Mesendoderm (in vitro differentiated cells): ENCODE measurements around the gene PCP2. TPM values are rescaled to one million over a fixed set of nuclear protein-coding genes. Genes with fewer than 3 reads are reported as not detected.

ENCODE experiments used
- DNase-seq: peaks from one replicate; pipeline ENCODE4 v3.0.0; 2013
- H2AK5ac ChIP-seq: 2 replicates; pipeline ENCODE4 v1.6.1; 2013; ENCODE audit warnings: low read length, inconsistent platforms
- H2BK120ac ChIP-seq: 2 replicates; pipeline ENCODE4 v1.6.1; 2013; ENCODE audit warnings: low read depth, mild to moderate bottlenecking, low read length, moderate library complexity, mixed read lengths
- H2BK15ac ChIP-seq: replicated peaks from 2 replicates; pipeline ENCODE4 v1.6.1; 2013; ENCODE audit warnings: low read depth, mild to moderate bottlenecking, moderate library complexity
- H2BK5ac ChIP-seq: 2 replicates; pipeline ENCODE4 v1.6.1; 2013; ENCODE audit warnings: low read length, inconsistent platforms
- H3K18ac ChIP-seq: 2 replicates; pipeline ENCODE4 v1.6.1; 2013; ENCODE audit warnings: mild to moderate bottlenecking, low read length, mixed read lengths
- H3K23ac ChIP-seq: one replicate; pipeline ENCODE4 v1.6.1; 2013; ENCODE audit warnings: low read length
- H3K27ac ChIP-seq: 2 replicates; pipeline ENCODE4 v1.5.1; 2013; ENCODE audit warnings: low read depth, mild to moderate bottlenecking, inconsistent platforms, low read length, moderate library complexity
- H3K27me3 ChIP-seq: 2 replicates; pipeline ENCODE4 v1.6.1; 2013; ENCODE audit warnings: low read length, control low read depth, mild to moderate bottlenecking, inconsistent platforms; ENCODE audit not compliant: insufficient read depth, poor library complexity
- H3K36me3 ChIP-seq: 2 replicates; pipeline ENCODE4 v1.6.1; 2013; ENCODE audit warnings: low read length, inconsistent platforms; ENCODE audit not compliant: control insufficient read depth, insufficient read depth
- H3K4ac ChIP-seq: one replicate; pipeline ENCODE4 v1.6.1; 2013; ENCODE audit warnings: low read depth, mild to moderate bottlenecking, low read length, moderate library complexity
- H3K4me1 ChIP-seq: 2 replicates; pipeline ENCODE4 v1.6.1; 2013; ENCODE audit warnings: low read depth, low read length, inconsistent platforms; ENCODE audit not compliant: control insufficient read depth
- H3K4me2 ChIP-seq: 2 replicates; pipeline ENCODE4 v1.6.1; 2013; ENCODE audit warnings: low read length
- H3K4me3 ChIP-seq: 2 replicates; pipeline ENCODE4 v1.5.1; 2013; ENCODE audit warnings: mild to moderate bottlenecking, low read length
- H3K56ac ChIP-seq: one replicate; pipeline ENCODE4 v1.6.1; 2013; ENCODE audit warnings: low read length
- H3K79me1 ChIP-seq: 2 replicates; pipeline ENCODE4 v1.6.1; 2013; ENCODE audit warnings: low read length, inconsistent platforms
- H3K79me2 ChIP-seq: 2 replicates; pipeline ENCODE4 v1.6.1; 2013; ENCODE audit warnings: mild to moderate bottlenecking, low read length; ENCODE audit not compliant: control insufficient read depth, insufficient read depth
- H3K9ac ChIP-seq: 2 replicates; pipeline ENCODE4 v1.6.1; 2013; ENCODE audit warnings: low read length, inconsistent platforms
- H4K5ac ChIP-seq: one replicate; pipeline ENCODE4 v1.6.1; 2013; ENCODE audit warnings: low read length
- H4K8ac ChIP-seq: one replicate; pipeline ENCODE4 v1.6.1; 2013; ENCODE audit warnings: low read depth, mild to moderate bottlenecking, control low read depth, low read length, moderate library complexity
- whole genome bisulfite sequencing: extraction: QIAGEN DNeasy Blood & Tissue Kit; methylation state at CpG from one replicate; pipeline ENCODE4 v1.1.7; 2013; ENCODE audit warnings: low lambda C conversion rate, missing lambda C conversion rate; ENCODE audit not compliant: insufficient coverage; ENCODE audit errors: extremely low coverage; 5-methylcytosine and 5-hydroxymethylcytosine counted together
- polyA plus RNA-seq, 2 experiments: library from polyadenylated mRNA; stranded (reverse); fragments of 200-250 nt; gene quantifications; one replicate each; pipeline ENCODE4 v1.2.3, GENCODE V29; 2013

PCP2 gene
- polyA plus RNA-seq (2013, experiment 1 of 2), result not detected
- not detected for polyA plus RNA-seq (2013, experiment 2 of 2)

DNA sequence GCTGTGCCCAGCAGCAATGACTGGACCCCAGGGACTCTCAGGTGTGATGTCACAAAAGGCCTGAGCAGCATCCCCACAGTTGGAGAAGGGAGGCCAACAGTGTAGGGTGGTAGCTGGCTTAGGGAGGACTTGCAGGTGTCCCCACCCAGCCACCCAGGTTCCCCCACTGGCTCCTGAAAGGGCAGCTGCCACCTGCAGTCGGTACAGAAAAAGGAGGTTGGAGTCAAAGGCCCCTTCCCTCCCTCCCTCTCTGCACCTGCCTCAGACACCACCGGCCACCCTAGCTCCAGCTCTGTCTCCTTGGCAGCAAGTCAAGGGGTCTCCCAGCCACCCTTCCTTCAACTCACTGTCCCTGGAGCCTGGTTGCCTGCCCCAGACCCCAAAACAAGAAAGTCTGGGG, at the start of gene PCP2:
Gene PCP2 (minus strand): TSS at position 22 of the 400 bp plus-strand sequence. CDS start 262 bp downstream, outside the sequence.
- peaks cover 13% of the 10 kb centered on the region for H3K79me1 ChIP-seq

GRCh38 chr19:7682175-7682855, 48.8 kb upstream of the PCP2 start:
- Histone ChIP-seq H3K9ac (peak overlapping the region; percentile 70), H3K4me3 (no peak overlapping the region), H2BK5ac (no peak overlapping the region), H4K8ac (no peak overlapping the region), H3K23ac (no peak overlapping the region), H3K4ac (no peak overlapping the region), H2BK120ac (no peak overlapping the region), H3K18ac (no peak overlapping the region), H3K4me1 (peaks cover 3% of the 10 kb centered on the region), H3K4me2 (no peak overlapping the region), H3K79me1 (peaks cover 3% of the 10 kb centered on the region), H2AK5ac (no peak overlapping the region), H3K27me3 (no peaks in the 10 kb centered on the region), H4K5ac (no peak overlapping the region), H3K36me3 (no peaks in the 10 kb centered on the region), H3K79me2 (peaks cover 4% of the 10 kb centered on the region), H2BK15ac (no peak overlapping the region), H3K27ac (no peak overlapping the region), H3K56ac (peak overlapping the region; percentile 85)
- DNase-seq, result no peak
- WGBS, result no CpG with 5 or more reads among the region's 74 CpGs

More for the DNA sequence above, at the start of gene PCP2:
- H3K4me2 ChIP-seq, result no peak within 1 kb of the TSS
- H3K9ac ChIP-seq, result no peak within 1 kb of the TSS
- no peak within 1 kb of the TSS for H3K23ac ChIP-seq
- H3K4me3 ChIP-seq, result no peak within 1 kb of the TSS
- H2BK15ac ChIP-seq, result no peak within 1 kb of the TSS
- H4K5ac ChIP-seq, result no peak within 1 kb of the TSS
- DNase-seq, result no peak
- no peak within 1 kb of the TSS for H4K8ac ChIP-seq
- H3K18ac ChIP-seq, result no peak within 1 kb of the TSS
- no peak within 1 kb of the TSS for H2AK5ac ChIP-seq
- no peak within 1 kb of the TSS for H3K56ac ChIP-seq
- H2BK5ac ChIP-seq, result no peak within 1 kb of the TSS
- WGBS, result no CpG with 5 or more reads among the region's 2 CpGs
- no peak within 1 kb of the TSS for H3K27ac ChIP-seq
- H3K36me3 ChIP-seq, result no peaks in the 10 kb centered on the region
- no peaks in the 10 kb centered on the region for H3K27me3 ChIP-seq
- H3K4me1 ChIP-seq, result peaks cover 1% of the 10 kb centered on the region
- H3K79me2 ChIP-seq, result peaks cover 16% of the 10 kb centered on the region
- H2BK120ac ChIP-seq, result no peak within 1 kb of the TSS
- H3K4ac ChIP-seq, result no peak within 1 kb of the TSS

DNA sequence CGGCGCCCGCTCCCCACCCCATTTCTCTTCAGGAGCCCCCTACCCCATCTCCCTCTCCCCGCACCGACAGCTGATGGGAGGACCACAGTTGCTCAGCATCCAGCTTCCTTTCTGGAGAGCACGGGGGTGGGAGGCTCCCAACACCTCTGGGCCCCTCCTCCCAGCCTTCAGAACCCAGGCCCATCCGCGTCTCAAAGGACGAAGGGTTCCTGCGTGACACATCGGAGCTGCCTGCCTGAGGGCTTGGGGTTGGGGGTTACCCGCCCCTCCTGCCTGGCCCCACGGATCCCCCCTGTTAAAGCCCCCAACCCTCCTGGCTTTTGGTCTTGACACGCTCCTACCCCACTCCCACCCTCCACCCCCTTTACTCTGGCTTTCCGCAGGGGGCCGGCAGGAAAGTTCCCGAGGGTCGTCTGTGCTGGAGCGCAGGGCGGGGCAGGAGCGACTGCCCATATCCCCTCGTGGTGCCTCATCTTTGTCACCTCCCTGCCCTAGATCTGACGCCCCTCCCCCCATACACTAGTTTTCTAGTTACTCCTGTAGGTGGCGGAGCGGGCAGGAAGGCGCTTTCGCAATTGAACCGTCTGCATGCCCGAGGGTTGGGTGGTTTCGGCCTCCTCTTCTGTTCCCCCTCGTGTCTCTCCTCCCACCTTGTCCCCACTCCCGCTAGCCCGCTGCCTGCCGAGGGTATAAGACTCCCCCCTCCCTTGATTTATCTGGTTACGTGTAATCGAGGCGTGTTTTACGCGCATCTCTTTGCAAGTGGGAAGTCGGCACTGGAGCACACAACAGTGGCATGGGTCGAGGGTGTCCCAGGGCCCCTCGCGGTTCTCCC, 48.0 kb upstream of the PCP2 start:
- Histone ChIP-seq H3K18ac (no peak overlapping the region), H2BK15ac (no peak overlapping the region), H3K56ac (peak overlapping the region; percentile 89), H4K5ac (no peak overlapping the region), H3K36me3 (no peaks in the 10 kb centered on the region), H2BK5ac (no peak overlapping the region), H3K27me3 (no peaks in the 10 kb centered on the region), H3K9ac (peak overlapping the region; percentile 93), H3K23ac (no peak overlapping the region), H3K79me1 (peaks cover 3% of the 10 kb centered on the region), H3K27ac (no peak overlapping the region), H2BK120ac (no peak overlapping the region), H2AK5ac (peak overlapping the region; percentile 95), H3K4me2 (peak overlapping the region; percentile 89), H3K79me2 (peaks cover 4% of the 10 kb centered on the region), H3K4me1 (peaks cover 3% of the 10 kb centered on the region), H4K8ac (no peak overlapping the region), H3K4ac (peak overlapping the region; percentile 8), H3K4me3 (peak overlapping the region; percentile 85)
- WGBS, result no CpG with 5 or more reads among the region's 43 CpGs
- peak; percentile 95 for DNase-seq

GRCh38 chr19:7680606-7681339, 47.3 kb upstream of the PCP2 start, which contains the start of gene TRAPPC5:
Gene TRAPPC5, plus strand, starts transcription at chr19:7680833. Its CDS starts 1,421 bp downstream, at chr19:7682254.
- Histone ChIP-seq H4K8ac (no peak within 1 kb of the TSS), H4K5ac (no peak within 1 kb of the TSS), H3K4me2 (peak within 1 kb of the TSS; percentile 89), H3K4me1 (peaks cover 3% of the 10 kb centered on the region), H3K36me3 (no peaks in the 10 kb centered on the region), H3K79me2 (peaks cover 4% of the 10 kb centered on the region), H3K4ac (peak within 1 kb of the TSS; percentile 8), H3K4me3 (peak within 1 kb of the TSS; percentile 85), H2BK15ac (no peak within 1 kb of the TSS), H3K9ac (peak within 1 kb of the TSS; percentile 93), H3K23ac (no peak within 1 kb of the TSS), H3K56ac (peak within 1 kb of the TSS; percentile 89), H3K27ac (no peak within 1 kb of the TSS), H3K18ac (peak within 1 kb of the TSS; percentile 91), H2BK5ac (no peak within 1 kb of the TSS), H3K27me3 (no peaks in the 10 kb centered on the region), H3K79me1 (peaks cover 3% of the 10 kb centered on the region), H2AK5ac (no peak within 1 kb of the TSS), H2BK120ac (no peak within 1 kb of the TSS)
- no CpG with 5 or more reads among the region's 79 CpGs for WGBS
- DNase-seq, result peak; percentile 89

DNA sequence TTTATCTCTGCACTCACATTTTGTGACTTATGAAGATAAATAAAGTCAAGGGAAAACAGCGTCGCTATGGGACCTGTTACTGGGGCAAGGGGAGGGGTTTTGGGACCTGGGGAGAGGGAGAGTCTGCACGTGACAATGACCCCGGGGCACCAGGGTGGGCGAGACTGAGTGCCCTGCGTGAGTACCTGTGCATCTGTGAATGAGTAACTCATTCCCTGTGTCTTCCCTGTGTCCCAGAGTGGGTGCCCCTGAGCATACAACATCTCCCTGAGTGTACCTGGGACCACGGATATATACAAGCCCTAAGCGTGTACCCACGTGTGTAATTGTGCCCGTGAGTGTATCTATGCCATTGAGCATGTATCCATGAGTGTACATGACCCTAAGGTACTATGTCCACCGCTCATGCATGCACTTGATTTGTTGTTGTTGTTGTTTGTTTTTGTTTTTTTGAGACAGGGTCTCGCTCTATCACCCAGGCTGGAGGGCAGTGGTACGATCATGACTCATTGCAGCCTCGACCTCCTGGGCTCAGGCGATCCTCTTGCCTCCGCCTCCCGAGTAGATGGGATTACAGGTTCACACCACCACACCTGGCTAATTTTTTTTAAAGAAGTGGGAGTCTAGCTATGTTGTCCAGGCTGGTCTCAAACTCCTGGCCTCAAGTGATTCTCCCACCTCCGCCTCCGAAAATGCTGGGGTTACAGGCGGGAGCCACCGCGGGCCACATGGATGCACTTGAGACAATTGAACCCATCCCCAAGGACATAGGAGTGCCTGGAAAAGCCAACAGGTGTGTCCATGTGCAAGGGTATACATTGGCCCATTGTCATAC, 46.5 kb upstream of the PCP2 start:
- H3K4me2 ChIP-seq, result no peak overlapping the region
- H3K23ac ChIP-seq, result no peak overlapping the region
- WGBS, result no CpG with 5 or more reads among the region's 22 CpGs
- no peaks in the 10 kb centered on the region for H3K27me3 ChIP-seq
- H3K79me1 ChIP-seq, result peaks cover 3% of the 10 kb centered on the region
- no peaks in the 10 kb centered on the region for H3K36me3 ChIP-seq
- no peak overlapping the region for H4K5ac ChIP-seq
- H3K4me3 ChIP-seq, result no peak overlapping the region
- no peak overlapping the region for H2BK15ac ChIP-seq
- no peak overlapping the region for H3K27ac ChIP-seq
- H2BK120ac ChIP-seq, result no peak overlapping the region
- no peak overlapping the region for H4K8ac ChIP-seq
- H3K4me1 ChIP-seq, result peaks cover 3% of the 10 kb centered on the region
- H3K4ac ChIP-seq, result no peak overlapping the region
- peak overlapping the region; percentile 48 for H3K9ac ChIP-seq
- H3K18ac ChIP-seq, result no peak overlapping the region
- H3K56ac ChIP-seq, result peak overlapping the region; percentile 67
- H2BK5ac ChIP-seq, result no peak overlapping the region
- no peak overlapping the region for H2AK5ac ChIP-seq
- H3K79me2 ChIP-seq, result peaks cover 4% of the 10 kb centered on the region
- no peak for DNase-seq
